Measurements from ENCODE around the gene SUN2. TPM values are rescaled to one million over a fixed set of nuclear protein-coding genes. Genes with fewer than 3 reads are reported as not detected.

Gene SUN2
- total and polyA plus RNA-seq, 9 of the 15 experiments (the other 6 are each of a cell fraction or from before 2014, with no cell fraction given), result 0.11 to 42.6 (median 16.7) TPM

GRCh38 chr22:38727530-38728451 is 28.0 kb downstream of the SUN2 start:
- intact Hi-C loops (cut with micrococcal nuclease), result no loop called here
- H3K36me3 ChIP-seq (ENCODE audit: control insufficient read depth, insufficient read depth, low read length), result peaks cover 95% of the 10 kb centered on the region; the same call in 2 of the 3 replicates
- DNase-seq (ENCODE audit: extremely low read depth in 1 of 4, low spot score in 3 of 4) (no peak), FAIRE-seq (no peak), ATAC-seq (no peak)
- no peaks in the 10 kb centered on the region for H4K20me1 ChIP-seq (replicated peaks; ENCODE audit: control insufficient read depth, insufficient read depth, low read length)
- WGBS (ENCODE audit: insufficient coverage, low coverage, missing lambda C conversion rate), result 94% methylated on average over 12 of the region's 15 CpGs
- CTCF ChIA-PET (ENCODE audit: low intra/inter-chr PET ratio), result no interaction called here
- no peak for TF ChIP-seq NR3C1 (CRISPR knock-in tag; IDR thresholded peaks at IDR 0.05)
- TF ChIP-seq TEAD2 (tag; IDR thresholded peaks at IDR 0.05), result no peak
- TF ChIP-seq HNRNPH1 (optimal IDR thresholded peaks at IDR 0.05; ENCODE audit: low read depth, low read length), result no peak
- no peak for TF ChIP-seq BRF1 (IDR thresholded peaks at IDR 0.05; ENCODE audit: borderline replicate concordance, extremely low read depth, insufficient read length)
- no peak for TF ChIP-seq L3MBTL2 (IDR thresholded peaks at IDR 0.05)
- no peak for TF ChIP-seq RCOR1 (IDR thresholded peaks at IDR 0.05; ENCODE audit: borderline replicate concordance in 1 of 2, low read depth in 2 of 2, low read length in 2 of 2)
- no peak for TF ChIP-seq ZEB2 (IDR thresholded peaks at IDR 0.05)
- no peak for TF ChIP-seq SRSF1 (IDR thresholded peaks at IDR 0.05; ENCODE audit: low read depth, low read length)
- TF ChIP-seq, protein P1, sequence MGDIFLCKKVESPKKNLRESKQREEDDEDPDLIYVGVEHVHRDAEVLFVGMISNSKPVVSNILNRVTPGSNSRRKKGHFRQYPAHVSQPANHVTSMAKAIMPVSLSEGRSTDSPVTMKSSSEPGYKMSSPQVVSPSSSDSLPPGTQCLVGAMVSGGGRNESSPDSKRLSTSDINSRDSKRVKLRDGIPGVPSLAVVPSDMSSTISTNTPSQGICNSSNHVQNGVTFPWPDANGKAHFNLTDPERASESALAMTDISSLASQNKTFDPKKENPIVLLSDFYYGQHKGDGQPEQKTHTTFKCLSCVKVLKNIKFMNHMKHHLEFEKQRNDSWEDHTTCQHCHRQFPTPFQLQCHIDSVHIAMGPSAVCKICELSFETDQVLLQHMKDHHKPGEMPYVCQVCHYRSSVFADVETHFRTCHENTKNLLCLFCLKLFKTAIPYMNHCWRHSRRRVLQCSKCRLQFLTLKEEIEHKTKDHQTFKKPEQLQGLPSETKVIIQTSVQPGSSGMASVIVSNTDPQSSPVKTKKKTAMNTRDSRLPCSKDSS (IDR thresholded peaks at IDR 0.05; ENCODE audit: low read depth, partially characterized antibody), result no peak
- TF ChIP-seq ETV6 (IDR thresholded peaks at IDR 0.05; ENCODE audit: borderline replicate concordance in 1 of 2, low read depth in 2 of 2, low read length in 1 of 2), result no peak
- TF ChIP-seq ETV6 (CRISPR knock-in tag; IDR thresholded peaks at IDR 0.05; ENCODE audit: borderline replicate concordance), result no peak
- H3K27ac ChIP-seq (ENCODE audit: extremely low read depth, low read depth, low read length), result no peak overlapping the region
- POLR2A ChIA-PET, result interaction anchor here (0.6 kb wide), 1 partner anchor 18 kb away, joined by 3 read pairs; no protein-coding TSS in a partner anchor
- no peaks in the 10 kb centered on the region for H3K9me3 ChIP-seq (replicated peaks; ENCODE audit: control insufficient read depth, insufficient read depth, low read depth, low read length)
- H3K4me2 ChIP-seq (ENCODE audit: insufficient read depth, low read length), result no peak overlapping the region
- no peak overlapping the region for H2AFZ ChIP-seq (ENCODE audit: low read depth, low read length)
- H3K4me3 ChIP-seq, result no peak overlapping the region
- H3K79me2 ChIP-seq (ENCODE audit: control insufficient read depth, insufficient read depth, low read length), result no peaks in the 10 kb centered on the region
- no peaks in the 10 kb centered on the region for H3K27me3 ChIP-seq (ENCODE audit: control insufficient read depth in 2 of 2, insufficient read depth in 2 of 2, low read length in 2 of 2)
- peaks cover 0 to 6% of the 10 kb centered on the region in 2 experiments; a peak in 2 of 5 replicates for H3K4me1 ChIP-seq (replicated peaks in 1 of 2; ENCODE audit: control insufficient read depth in 2 of 2, insufficient read depth in 2 of 2, low read length in 2 of 2)
- in situ Hi-C loops (cut with MboI), result no loop called here
- H3K9ac ChIP-seq (ENCODE audit: insufficient read depth in 1 of 2, low read depth in 2 of 2, low read length in 2 of 2), result no peak overlapping the region; a peak in 1 of 4 replicates
- BruUV-seq (replicated peaks), result no TSS peak
- no peaks in the 10 kb centered on the region for H3K9me1 ChIP-seq (ENCODE audit: control insufficient read depth, insufficient read depth, low read length)
